Measurements from ENCODE around the gene ERC1. TPM values are rescaled to one million over a fixed set of nuclear protein-coding genes. Genes with fewer than 3 reads are reported as not detected.
A peak's percentile ranks its signal among the peaks of the same experiment; 100 is the strongest.
"Not testable (repeated sequence)": the region's sequence is repeated elsewhere in the genome, so short reads cannot be mapped to it uniquely, and the experiment has no call there.

Gene ERC1
- polyA plus RNA-seq, 10 donors = 20.1 to 28.1 (median 24.1) TPM

GRCh38 chr12:1122786-1123185 is 131.8 kb downstream of the ERC1 start:
- no peak for DNase-seq

GRCh38 chr12:1126091-1126490 is 135.1 kb downstream of the ERC1 start:
- no peak for DNase-seq

GRCh38 chr12:1127021-1127420 is 136.0 kb downstream of the ERC1 start:
- DNase-seq = no peak

GRCh38 chr12:1130164-1130563 is 139.1 kb downstream of the ERC1 start:
- DNase-seq = no peak

GRCh38 chr12:1130571-1130970 is 139.5 kb downstream of the ERC1 start:
- DNase-seq = no peak

- no peak for DNase-seq
Observed at GRCh38 chr12:1131811-1132224, 140.8 kb downstream of the ERC1 start.

- DNase-seq = no peak
Observed at GRCh38 chr12:1132311-1132710, 141.3 kb downstream of the ERC1 start.

- no peak for DNase-seq
Observed at GRCh38 chr12:1138691-1139090, 147.7 kb downstream of the ERC1 start.

- DNase-seq = not testable (repeated sequence)
Observed at GRCh38 chr12:1146758-1147157, 155.7 kb downstream of the ERC1 start.

GRCh38 chr12:1147821-1148220 is 156.8 kb downstream of the ERC1 start:
- no peak for DNase-seq

GRCh38 chr12:1157046-1157445 is 166.0 kb downstream of the ERC1 start:
- no peak for DNase-seq

- no peak for DNase-seq
Observed at GRCh38 chr12:1161197-1161596, 170.2 kb downstream of the ERC1 start.

GRCh38 chr12:1162081-1162760 is 171.2 kb downstream of the ERC1 start:
- DNase-seq = no peak

- no peak for DNase-seq
Observed at GRCh38 chr12:1167784-1168183, 176.8 kb downstream of the ERC1 start.

GRCh38 chr12:1170411-1170810 is 179.4 kb downstream of the ERC1 start:
- no peak for DNase-seq

GRCh38 chr12:1171657-1172408 is 180.8 kb downstream of the ERC1 start:
- peak; percentile 10 to 26 (median 18) for DNase-seq

GRCh38 chr12:1173781-1174617 is 183.0 kb downstream of the ERC1 start:
- peak; percentile 24 to 44 (median 30) for DNase-seq

- no peak for DNase-seq
Observed at GRCh38 chr12:1174659-1175058, 183.6 kb downstream of the ERC1 start.

GRCh38 chr12:1176191-1176590 is 185.2 kb downstream of the ERC1 start:
- no peak for DNase-seq

- no peak for DNase-seq
Observed at GRCh38 chr12:1179128-1179527, 188.1 kb downstream of the ERC1 start.

- DNase-seq = no peak
Observed at GRCh38 chr12:1182069-1182468, 191.0 kb downstream of the ERC1 start.

GRCh38 chr12:1184402-1184801 is 193.4 kb downstream of the ERC1 start:
- DNase-seq = peak in 1 of 3 donors; percentile 30

All from muscle of back (tissue), 11 donors.